Stimulated activated CD8-positive, alpha-beta memory T cell treated with anti-CD3 and anti-CD28 coated beads, Interleukin-2, amount 100 ng/mL, for 48 hours (primary cell): ENCODE measurements around the gene ANP32B.
"Not testable (repeated sequence)": the region's sequence is repeated elsewhere in the genome, so short reads cannot be mapped to it uniquely, and the experiment has no call there.

ENCODE experiments used
- DNase-seq, 2 donors: peaks; one replicate each; pipeline ENCODE4 v3.0.0-alpha.2; 2020; ENCODE audit warnings: low read depth in 2 of 2

ANP32B gene

GRCh38 chr9:97992219-97992618, 9.1 kb downstream of the ANP32B start:
- DNase-seq = no peak

- DNase-seq = no peak
Observed at GRCh38 chr9:97993000-97993399, 9.9 kb downstream of the ANP32B start.

GRCh38 chr9:97994703-97995102, 11.6 kb downstream of the ANP32B start:
- DNase-seq = no peak

GRCh38 chr9:97996676-97997075, 13.5 kb downstream of the ANP32B start:
- DNase-seq = not testable (repeated sequence)

GRCh38 chr9:97997330-97998276, 14.5 kb downstream of the ANP32B start:
- no peak for DNase-seq

- no peak for DNase-seq
Observed at GRCh38 chr9:98002808-98003207, 19.7 kb downstream of the ANP32B start.

- DNase-seq = no peak
Observed at GRCh38 chr9:98006127-98006796, 23.1 kb downstream of the ANP32B start.

GRCh38 chr9:98007251-98007928, 24.2 kb downstream of the ANP32B start:
- no peak for DNase-seq

- DNase-seq = no peak
Observed at GRCh38 chr9:98008764-98009163, 25.6 kb downstream of the ANP32B start.

- DNase-seq = no peak
Observed at GRCh38 chr9:98009437-98009836, 26.3 kb downstream of the ANP32B start.

GRCh38 chr9:98009936-98010335, 26.8 kb downstream of the ANP32B start:
- no peak for DNase-seq

GRCh38 chr9:98010445-98010844, 27.3 kb downstream of the ANP32B start:
- DNase-seq = no peak

- DNase-seq = no peak
Observed at GRCh38 chr9:98011122-98011521, 28.0 kb downstream of the ANP32B start.

- no peak for DNase-seq
Observed at GRCh38 chr9:98016137-98016680, 33.1 kb downstream of the ANP32B start.

- no peak for DNase-seq
Observed at GRCh38 chr9:98017306-98017705, 34.2 kb downstream of the ANP32B start.

- no peak for DNase-seq
Observed at GRCh38 chr9:98018347-98018746, 35.2 kb downstream of the ANP32B start.

GRCh38 chr9:98019098-98019497, 36.0 kb downstream of the ANP32B start:
- no peak for DNase-seq

- not testable (repeated sequence) for DNase-seq
Observed at GRCh38 chr9:98019869-98020268, 36.7 kb downstream of the ANP32B start.

GRCh38 chr9:98020476-98021145, 37.5 kb downstream of the ANP32B start:
- DNase-seq = no peak

GRCh38 chr9:98021306-98022040, 38.3 kb downstream of the ANP32B start:
- DNase-seq = no peak

GRCh38 chr9:98022447-98022846, 39.3 kb downstream of the ANP32B start:
- no peak for DNase-seq
